HG03066 (cell line): ENCODE measurements around the gene DROSHA.
A peak's percentile ranks its signal among the peaks of the same experiment; 100 is the strongest.

Experiments
- ATAC-seq: cut with Tn5 transposase; IDR thresholded peaks from one replicate; pipeline ENCODE4 v1.9.1; 2021; ENCODE audit warnings: low read depth; ENCODE audit not compliant: unreplicated experiment

Gene DROSHA

GRCh38 chr5:31534527-31535046 is 2.7 kb upstream of the DROSHA start:
- ATAC-seq, result no peak

DNA sequence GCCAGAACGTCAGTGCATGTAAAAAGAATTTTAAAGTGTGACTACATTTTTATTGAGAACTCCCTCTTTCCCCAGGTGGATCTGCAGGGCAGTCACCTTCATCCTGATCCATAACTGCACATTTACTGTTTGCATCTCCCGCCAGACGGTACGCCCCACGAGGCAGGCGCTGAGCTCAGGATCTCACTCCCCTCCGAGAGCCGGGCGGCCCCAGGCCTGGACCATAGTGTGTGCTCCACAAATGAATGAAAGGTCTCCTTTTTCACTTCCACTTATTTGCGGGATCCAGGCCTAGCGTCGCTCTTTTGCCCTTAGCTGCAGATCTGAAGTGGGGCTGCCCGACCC is 378 bp downstream of the DROSHA start:
- ATAC-seq, result peak; percentile 29

DNA sequence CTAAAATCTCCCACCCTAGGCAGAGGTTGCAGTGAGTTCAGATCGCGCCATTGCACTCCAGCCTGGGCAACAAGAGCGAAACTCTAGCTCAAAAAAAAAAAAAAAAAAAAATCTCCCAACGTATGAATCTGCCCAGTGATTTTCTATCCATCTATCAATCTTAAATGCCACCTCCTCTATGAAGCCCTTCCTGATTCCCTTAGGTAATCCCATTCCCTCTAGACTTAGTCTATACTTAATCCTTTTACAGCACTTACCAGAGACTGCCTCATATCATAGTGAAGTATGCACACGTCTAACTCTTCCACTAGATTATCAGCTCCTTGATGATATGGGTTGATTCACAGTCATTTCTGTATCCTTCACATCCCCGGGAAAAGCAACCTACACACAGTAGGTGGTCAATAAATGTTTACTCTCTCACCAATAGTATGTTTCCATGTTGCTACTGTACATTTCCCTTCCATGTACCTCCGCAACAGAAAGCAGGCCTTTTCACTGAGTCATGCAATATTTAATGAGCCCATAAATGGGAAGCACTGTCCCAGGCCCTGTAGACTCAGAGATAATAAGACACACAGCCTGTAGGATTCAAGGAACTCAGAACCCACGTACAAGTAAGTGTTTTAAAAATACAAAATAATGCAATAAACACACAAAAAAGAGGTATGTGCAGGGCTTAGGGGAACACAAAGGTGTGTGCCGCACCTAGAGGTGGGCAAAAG is 1.2 kb downstream of the DROSHA start:
- ATAC-seq, result no peak

- no peak for ATAC-seq
Measured at GRCh38 chr5:31523041-31523440, 8.9 kb downstream of the DROSHA start.

DNA sequence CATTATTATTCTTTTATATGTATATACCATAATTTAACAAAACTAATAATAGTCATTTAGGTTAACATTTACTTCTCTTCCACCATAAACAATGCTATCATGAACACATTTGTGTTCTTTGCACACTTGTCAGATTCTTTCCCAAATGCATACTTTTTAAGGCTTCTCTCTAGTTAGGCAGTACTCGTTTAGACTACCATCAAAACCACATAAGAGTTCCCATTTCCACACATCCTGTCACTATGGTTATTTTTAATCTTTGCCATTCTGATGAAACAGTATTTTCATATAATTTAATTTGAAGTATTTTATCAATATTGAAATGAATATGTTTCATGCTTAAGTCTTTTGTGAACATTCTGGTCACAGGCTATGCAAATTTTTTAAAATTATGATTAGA is 15.1 kb downstream of the DROSHA start:
- ATAC-seq, result no peak

- ATAC-seq, result no peak
Measured at GRCh38 chr5:31511305-31511704, 20.6 kb downstream of the DROSHA start.

- no peak for ATAC-seq
Measured at GRCh38 chr5:31504529-31504928, 27.4 kb downstream of the DROSHA start.

DNA sequence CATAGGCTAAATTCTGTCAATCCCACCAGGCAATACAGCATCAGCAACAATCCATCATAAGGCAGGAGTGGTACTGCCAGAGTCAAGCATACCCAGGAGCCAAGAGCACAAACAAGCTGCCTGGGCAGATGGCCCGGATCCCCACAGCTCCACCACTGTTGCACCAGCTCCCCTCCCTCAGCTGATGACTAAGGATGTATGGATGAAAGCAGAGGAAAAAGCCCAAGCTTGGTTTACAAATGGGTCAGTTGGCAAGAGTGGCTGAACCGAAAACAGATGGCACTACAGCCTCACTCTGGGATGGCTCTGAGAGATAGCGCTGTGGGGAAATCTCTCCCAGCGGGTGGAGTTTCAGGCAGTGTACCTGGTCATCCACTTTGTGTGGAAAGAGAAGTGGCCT is 29.4 kb downstream of the DROSHA start:
- ATAC-seq, result no peak

DNA sequence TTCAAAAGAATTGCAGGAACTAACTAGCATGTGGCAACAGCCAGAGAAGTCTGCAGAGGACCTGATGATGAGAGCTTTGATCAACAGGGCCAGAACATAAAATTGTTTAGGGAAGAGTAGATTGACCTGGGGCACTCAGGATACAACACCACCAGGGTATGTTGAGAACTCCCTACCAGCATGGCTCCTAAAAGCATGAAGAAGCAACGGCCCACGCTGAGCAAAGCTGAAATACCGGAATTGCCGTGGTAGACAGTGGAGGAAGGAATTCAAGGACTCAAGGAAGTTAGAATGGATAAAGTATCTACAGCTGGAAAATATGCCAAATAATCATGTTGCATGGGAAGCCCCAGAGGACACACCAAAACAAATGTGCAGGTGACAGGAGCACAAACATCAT is 31.6 kb downstream of the DROSHA start:
- no peak for ATAC-seq

DNA sequence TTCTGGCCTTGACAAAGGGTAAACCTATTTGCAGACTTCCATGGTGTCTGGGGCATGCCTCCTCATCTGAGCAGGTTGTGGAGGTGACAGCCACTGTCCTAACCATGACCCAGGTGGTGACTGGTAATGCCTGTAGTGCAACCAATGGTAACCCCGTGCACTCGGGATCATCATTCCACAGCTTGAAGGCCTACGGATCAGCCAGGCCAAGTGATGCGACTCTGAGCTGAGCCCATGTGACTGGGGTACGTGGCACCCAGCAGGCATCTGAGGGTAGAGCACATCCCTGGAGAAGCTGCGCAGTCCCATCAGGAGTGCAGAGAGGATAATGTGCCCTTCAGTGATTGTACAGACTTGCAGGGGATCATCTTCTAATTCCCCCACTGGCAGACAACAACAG is 35.0 kb downstream of the DROSHA start:
- no peak for ATAC-seq

- no peak for ATAC-seq
Measured at GRCh38 chr5:31496301-31496700, 35.6 kb downstream of the DROSHA start.

GRCh38 chr5:31495336-31495735 is 36.6 kb downstream of the DROSHA start:
- ATAC-seq, result no peak

GRCh38 chr5:31492869-31493268 is 39.0 kb downstream of the DROSHA start:
- ATAC-seq, result no peak

- ATAC-seq, result no peak
Measured at GRCh38 chr5:31487506-31487905, 44.4 kb downstream of the DROSHA start.

- ATAC-seq, result no peak
Measured at GRCh38 chr5:31486441-31486840, 45.5 kb downstream of the DROSHA start.

DNA sequence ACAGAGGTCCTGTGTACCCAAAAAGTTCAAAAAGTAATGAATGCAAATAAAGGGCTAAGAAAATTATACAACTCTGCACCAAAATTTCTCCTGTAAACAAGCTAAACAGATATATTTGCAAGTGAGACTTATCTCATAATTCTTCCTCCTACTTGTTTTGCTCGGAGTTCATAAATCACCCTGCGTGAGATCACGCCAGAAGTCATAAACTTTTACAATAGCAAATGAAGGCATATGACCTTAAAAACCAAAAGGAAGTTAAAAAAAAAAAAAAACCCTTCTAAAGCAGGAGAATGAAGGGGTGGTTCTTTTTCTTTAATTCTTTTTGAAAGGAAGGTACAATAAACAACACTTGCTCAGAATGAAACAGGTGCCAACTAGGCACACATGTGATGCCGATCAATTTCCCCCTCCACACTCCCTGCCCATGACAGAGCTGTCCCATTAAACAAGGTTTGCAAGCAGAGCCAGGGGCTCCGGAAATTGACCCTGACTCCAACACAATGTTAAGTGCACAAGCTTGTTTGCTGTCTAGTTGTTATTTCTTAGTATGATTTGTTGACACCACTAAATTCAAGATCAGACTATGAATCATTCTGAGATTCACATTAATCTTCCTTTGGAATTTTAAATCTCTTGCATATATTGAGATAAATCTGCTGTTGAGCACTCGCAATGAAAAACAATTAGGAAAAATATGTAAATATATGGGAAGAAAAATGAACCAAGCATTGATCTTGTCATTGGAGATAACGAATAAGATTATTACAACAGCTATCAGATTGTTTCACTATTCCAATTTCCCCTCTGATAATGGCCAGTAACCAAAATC is 46.3 kb downstream of the DROSHA start:
- no peak for ATAC-seq

GRCh38 chr5:31481531-31482165 is 50.2 kb downstream of the DROSHA start:
- ATAC-seq, result no peak

- ATAC-seq, result no peak
Measured at GRCh38 chr5:31479706-31480105, 52.2 kb downstream of the DROSHA start.

- no peak for ATAC-seq
Measured at GRCh38 chr5:31478901-31479300, 53.0 kb downstream of the DROSHA start.

GRCh38 chr5:31477971-31478370 is 53.9 kb downstream of the DROSHA start:
- no peak for ATAC-seq

DNA sequence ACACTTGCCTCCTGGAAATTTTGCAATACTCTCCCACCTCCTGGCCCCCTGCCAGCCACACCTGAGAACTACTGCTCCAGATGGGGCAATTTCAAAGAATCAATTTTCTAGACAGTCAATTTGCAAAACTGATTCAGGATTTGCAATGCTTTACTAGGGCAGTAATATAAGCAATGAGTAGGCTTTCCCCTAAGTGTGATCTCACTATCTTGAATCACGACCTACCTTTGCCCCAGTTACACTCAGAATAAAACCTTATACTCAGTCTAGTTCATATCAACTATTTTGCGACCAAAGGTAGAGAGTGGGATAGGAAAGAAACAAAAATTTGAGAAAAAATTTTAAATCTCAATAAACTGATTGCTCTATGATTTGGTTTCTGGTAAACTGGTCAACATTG is 54.4 kb downstream of the DROSHA start:
- no peak for ATAC-seq
